Measurements from ENCODE around the gene SEPTIN6.
A peak's percentile ranks its signal among the peaks of the same experiment; 100 is the strongest.

Gene SEPTIN6

GRCh38 chrX:119693040-119693995 lies at the start of gene SEPTIN6:
Gene SEPTIN6, minus strand, starts transcription at chrX:119693168. Its CDS starts 63 bp downstream, at chrX:119693105.
- DNase-seq (ENCODE audit: low spot score) (peak; percentile 58), ATAC-seq (ENCODE audit: low read depth) (peak; percentile 76)
- TF ChIP-seq, protein P1, sequence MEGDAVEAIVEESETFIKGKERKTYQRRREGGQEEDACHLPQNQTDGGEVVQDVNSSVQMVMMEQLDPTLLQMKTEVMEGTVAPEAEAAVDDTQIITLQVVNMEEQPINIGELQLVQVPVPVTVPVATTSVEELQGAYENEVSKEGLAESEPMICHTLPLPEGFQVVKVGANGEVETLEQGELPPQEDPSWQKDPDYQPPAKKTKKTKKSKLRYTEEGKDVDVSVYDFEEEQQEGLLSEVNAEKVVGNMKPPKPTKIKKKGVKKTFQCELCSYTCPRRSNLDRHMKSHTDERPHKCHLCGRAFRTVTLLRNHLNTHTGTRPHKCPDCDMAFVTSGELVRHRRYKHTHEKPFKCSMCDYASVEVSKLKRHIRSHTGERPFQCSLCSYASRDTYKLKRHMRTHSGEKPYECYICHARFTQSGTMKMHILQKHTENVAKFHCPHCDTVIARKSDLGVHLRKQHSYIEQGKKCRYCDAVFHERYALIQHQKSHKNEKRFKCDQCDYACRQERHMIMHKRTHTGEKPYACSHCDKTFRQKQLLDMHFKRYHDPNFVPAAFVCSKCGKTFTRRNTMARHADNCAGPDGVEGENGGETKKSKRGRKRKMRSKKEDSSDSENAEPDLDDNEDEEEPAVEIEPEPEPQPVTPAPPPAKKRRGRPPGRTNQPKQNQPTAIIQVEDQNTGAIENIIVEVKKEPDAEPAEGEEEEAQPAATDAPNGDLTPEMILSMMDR (IDR thresholded peaks at IDR 0.05; ENCODE audit: poor library complexity, severe bottlenecking) = no peak
- Histone ChIP-seq H3K27me3 (ENCODE audit: insufficient read depth, poor library complexity, severe bottlenecking) (no peaks in the 10 kb centered on the region), H3K36me3 (ENCODE audit: low read depth) (no peaks in the 10 kb centered on the region), H3K4me1 (ENCODE audit: insufficient read depth, poor library complexity, severe bottlenecking) (peaks cover 4% of the 10 kb centered on the region), H3K9me3 (ENCODE audit: severe bottlenecking) (no peaks in the 10 kb centered on the region), H3K4me3 (ENCODE audit: severe bottlenecking) (peak within 1 kb of the TSS; percentile 71), H3K27ac (ENCODE audit: poor library complexity, severe bottlenecking) (peak within 1 kb of the TSS; percentile 28)

DNA sequence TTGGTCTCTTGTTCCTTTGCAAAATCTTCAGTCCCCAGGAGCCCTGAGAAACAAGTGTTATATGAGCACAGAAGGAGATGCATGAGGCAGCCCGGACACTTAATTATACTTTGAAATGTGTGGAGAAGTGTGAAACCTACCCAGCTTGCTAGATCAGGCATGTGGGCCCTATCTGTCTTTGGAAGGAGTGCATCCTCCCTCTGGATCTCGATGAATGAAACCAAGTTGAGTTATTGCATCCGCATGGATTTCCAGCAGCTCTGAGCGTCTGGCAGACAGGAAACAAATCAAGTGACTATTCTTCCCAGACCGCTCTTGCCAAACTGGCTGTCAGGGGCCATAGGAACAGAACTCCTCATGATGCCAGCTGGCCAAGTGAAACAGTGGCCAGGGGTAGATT lies 45.8 kb upstream of the SEPTIN6 start:
- Histone ChIP-seq H3K4me1 (ENCODE audit: insufficient read depth, poor library complexity, severe bottlenecking) (no peaks in the 10 kb centered on the region), H3K27ac (ENCODE audit: poor library complexity, severe bottlenecking) (no peak overlapping the region)
- ATAC-seq (ENCODE audit: low read depth) = no peak

GRCh38 chrX:119736206-119736764 lies 43.3 kb upstream of the SEPTIN6 start:
- Histone ChIP-seq H3K36me3 (ENCODE audit: low read depth) (no peaks in the 10 kb centered on the region), H3K27me3 (ENCODE audit: insufficient read depth, poor library complexity, severe bottlenecking) (no peaks in the 10 kb centered on the region), H3K9me3 (ENCODE audit: severe bottlenecking) (no peaks in the 10 kb centered on the region), H3K27ac (ENCODE audit: poor library complexity, severe bottlenecking) (no peak overlapping the region), H3K4me3 (ENCODE audit: severe bottlenecking) (no peak overlapping the region), H3K4me1 (ENCODE audit: insufficient read depth, poor library complexity, severe bottlenecking) (no peaks in the 10 kb centered on the region)
- DNase-seq (ENCODE audit: low spot score) = no peak
- TF ChIP-seq, protein P1 (IDR thresholded peaks at IDR 0.05; ENCODE audit: poor library complexity, severe bottlenecking) = no peak
- ATAC-seq (ENCODE audit: low read depth) = no peak

More for the DNA sequence above, 45.8 kb upstream of the SEPTIN6 start:
- no peaks in the 10 kb centered on the region for H3K36me3 ChIP-seq (ENCODE audit: low read depth)
- no peaks in the 10 kb centered on the region for H3K9me3 ChIP-seq (ENCODE audit: severe bottlenecking)
- TF ChIP-seq, protein P1 (IDR thresholded peaks at IDR 0.05; ENCODE audit: poor library complexity, severe bottlenecking) = no peak
- no peaks in the 10 kb centered on the region for H3K27me3 ChIP-seq (ENCODE audit: insufficient read depth, poor library complexity, severe bottlenecking)
- H3K4me3 ChIP-seq (ENCODE audit: severe bottlenecking) = no peak overlapping the region
- DNase-seq (ENCODE audit: low spot score) = no peak

DNA sequence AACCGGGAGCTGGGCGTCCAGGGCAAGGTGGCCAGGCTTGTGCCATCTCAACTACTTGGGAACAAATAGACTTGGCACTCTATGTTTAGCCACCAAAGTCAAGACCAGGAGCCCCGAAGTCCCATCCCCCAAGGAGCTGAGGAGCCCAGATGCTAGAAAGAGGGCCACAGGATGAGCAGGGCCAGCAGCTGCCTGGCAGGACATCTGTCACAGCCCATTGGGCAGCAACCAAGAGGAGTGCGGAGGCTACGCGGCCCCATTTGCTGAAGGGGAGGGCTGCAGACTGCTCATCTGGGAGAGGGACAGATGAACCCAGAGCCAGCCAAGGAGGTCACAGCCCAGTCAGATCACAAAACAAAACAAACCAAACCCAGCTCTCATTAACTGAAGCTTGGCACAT lies 42.5 kb upstream of the SEPTIN6 start:
- H3K9me3 ChIP-seq (ENCODE audit: severe bottlenecking) = no peaks in the 10 kb centered on the region
- no peak for ATAC-seq (ENCODE audit: low read depth)
- no peak overlapping the region for H3K4me3 ChIP-seq (ENCODE audit: severe bottlenecking)
- TF ChIP-seq, protein P1 (IDR thresholded peaks at IDR 0.05; ENCODE audit: poor library complexity, severe bottlenecking) = no peak
- H3K4me1 ChIP-seq (ENCODE audit: insufficient read depth, poor library complexity, severe bottlenecking) = no peaks in the 10 kb centered on the region
- no peak for DNase-seq (ENCODE audit: low spot score)
- H3K36me3 ChIP-seq (ENCODE audit: low read depth) = no peaks in the 10 kb centered on the region
- no peaks in the 10 kb centered on the region for H3K27me3 ChIP-seq (ENCODE audit: insufficient read depth, poor library complexity, severe bottlenecking)
- no peak overlapping the region for H3K27ac ChIP-seq (ENCODE audit: poor library complexity, severe bottlenecking)
